Measurements from ENCODE around the gene ZDHHC1. TPM values are rescaled to one million over a fixed set of nuclear protein-coding genes. Genes with fewer than 3 reads are reported as not detected.

The ZDHHC1 gene
- 10 to 100 TPM in 1 of 4 donors, 1 to 10 TPM in 3; 3.5 to 14.5 (median 6.3) TPM for total RNA-seq

- H3K36me3 ChIP-seq: no peaks in the 10 kb centered on the region
- peak; percentile 47 to 82 (median 78) for DNase-seq
- peaks cover 6 to 25% (median 7%) of the 10 kb centered on the region in 4 donors for H3K4me1 ChIP-seq
- TF ChIP-seq POLR2A (IDR thresholded peaks at IDR 0.05) (no peak), CTCF (IDR thresholded peaks at IDR 0.05) (peak in 5 of 6 experiments; percentile 32 to 74 (median 58))
- H3K4me3 ChIP-seq: peak within 1 kb of the TSS; percentile 57 to 86 (median 70)
- peak within 1 kb of the TSS; percentile 30 to 72 (median 68) for H3K27ac ChIP-seq
- H3K9me3 ChIP-seq: no peaks in the 10 kb centered on the region
- H3K27me3 ChIP-seq: no peaks in the 10 kb centered on the region
Measured at GRCh38 chr16:67415872-67416793, at the start of gene ZDHHC1. Gene ZDHHC1 (minus strand): TSS chr16:67416477. CDS start chr16:67407775, 8,702 bp downstream.

GRCh38 chr16:67464565-67464964 lies 48.3 kb upstream of the ZDHHC1 start:
- no peak for DNase-seq
- Histone ChIP-seq H3K4me1 (peaks cover 3 to 63% (median 25%) of the 10 kb centered on the region in 4 donors), H3K9me3 (no peaks in the 10 kb centered on the region), H3K36me3 (no peaks in the 10 kb centered on the region), H3K27ac (peak overlapping the region in 3 of 4 donors; percentile 21 to 94 (median 91)), H3K27me3 (no peaks in the 10 kb centered on the region), H3K4me3 (no peak overlapping the region)
- TF ChIP-seq CTCF (IDR thresholded peaks at IDR 0.05) (no peak), POLR2A (IDR thresholded peaks at IDR 0.05) (no peak)

- Histone ChIP-seq H3K4me1 (peaks cover 3 to 71% (median 29%) of the 10 kb centered on the region in 4 donors), H3K36me3 (no peaks in the 10 kb centered on the region), H3K27ac (peak overlapping the region in 3 of 4 donors; percentile 91 to 99 (median 94)), H3K9me3 (no peaks in the 10 kb centered on the region), H3K4me3 (no peak overlapping the region), H3K27me3 (no peaks in the 10 kb centered on the region)
- DNase-seq: no peak
- TF ChIP-seq POLR2A (IDR thresholded peaks at IDR 0.05) (no peak), CTCF (IDR thresholded peaks at IDR 0.05) (no peak)
Measured at GRCh38 chr16:67463691-67464090, 47.4 kb upstream of the ZDHHC1 start.

- peak; percentile 75 to 92 for TF ChIP-seq POLR2A (IDR thresholded peaks at IDR 0.05)
- no peak for TF ChIP-seq CTCF (IDR thresholded peaks at IDR 0.05)
- Histone ChIP-seq H3K36me3 (no peaks in the 10 kb centered on the region), H3K27ac (peak overlapping the region in 3 of 4 donors; percentile 91 to 99 (median 94)), H3K27me3 (no peaks in the 10 kb centered on the region), H3K4me3 (peak overlapping the region in 1 of 4 donors; percentile 9), H3K4me1 (peaks cover 6 to 78% (median 31%) of the 10 kb centered on the region in 4 donors), H3K9me3 (no peaks in the 10 kb centered on the region)
- DNase-seq: peak in 2 of 3 donors; percentile 79 to 88
Measured at GRCh38 chr16:67463059-67463458, 46.8 kb upstream of the ZDHHC1 start.

GRCh38 chr16:67462279-67462655 lies 46.0 kb upstream of the ZDHHC1 start:
- peaks cover 6 to 86% (median 33%) of the 10 kb centered on the region in 4 donors for H3K4me1 ChIP-seq
- no peaks in the 10 kb centered on the region for H3K9me3 ChIP-seq
- peak; percentile 80 to 91 for TF ChIP-seq POLR2A (IDR thresholded peaks at IDR 0.05)
- TF ChIP-seq CTCF (IDR thresholded peaks at IDR 0.05): no peak
- H3K27ac ChIP-seq: peak overlapping the region in 3 of 4 donors; percentile 91 to 99 (median 94)
- peak overlapping the region in 2 of 4 donors; percentile 9 to 37 for H3K4me3 ChIP-seq
- no peaks in the 10 kb centered on the region for H3K27me3 ChIP-seq
- no peaks in the 10 kb centered on the region for H3K36me3 ChIP-seq
- DNase-seq: peak in 1 of 3 donors; percentile 68

Measured in Peyer's patch (tissue), 4 donors.